SKM-1 treated with dmso at 0.1 percent for 144 hours (cell line): ENCODE measurements around the gene FXYD1.
"Not testable (repeated sequence)": the region's sequence is repeated elsewhere in the genome, so short reads cannot be mapped to it uniquely, and the experiment has no call there.

Experiments
- DNase-seq: peaks from one replicate; lab custom pipeline; 2025; ENCODE audit not compliant: unreplicated experiment; lab: John Stamatoyannopoulos, UW

Gene FXYD1

GRCh38 chr19:35138305-35138892, at the start of gene FXYD1:
TSS of gene FXYD1 (plus strand) at chr19:35138824. CDS start at chr19:35140080, 1,256 bp downstream.
- DNase-seq: no peak

GRCh38 chr19:35089554-35089953, 49.1 kb upstream of the FXYD1 start:
- DNase-seq: no peak

GRCh38 chr19:35090160-35090505, 48.5 kb upstream of the FXYD1 start:
- DNase-seq: no peak

- DNase-seq: peak; percentile 31
Measured at GRCh38 chr19:35090506-35091214, 48.0 kb upstream of the FXYD1 start.

GRCh38 chr19:35093430-35093829, 45.2 kb upstream of the FXYD1 start:
- no peak for DNase-seq

- no peak for DNase-seq
Measured at GRCh38 chr19:35093941-35094647, 44.5 kb upstream of the FXYD1 start.

- DNase-seq: no peak
Measured at GRCh38 chr19:35094656-35095055, 44.0 kb upstream of the FXYD1 start.

- no peak for DNase-seq
Measured at GRCh38 chr19:35095667-35096368, 42.8 kb upstream of the FXYD1 start.

GRCh38 chr19:35098413-35099049, 40.1 kb upstream of the FXYD1 start:
- no peak for DNase-seq

GRCh38 chr19:35099155-35099896, 39.3 kb upstream of the FXYD1 start:
- DNase-seq: no peak

GRCh38 chr19:35099897-35100275, 38.7 kb upstream of the FXYD1 start:
- no peak for DNase-seq

GRCh38 chr19:35100588-35101533, 37.8 kb upstream of the FXYD1 start:
- DNase-seq: no peak

- DNase-seq: not testable (repeated sequence)
Measured at GRCh38 chr19:35101949-35102348, 36.7 kb upstream of the FXYD1 start.

GRCh38 chr19:35103614-35104013, 35.0 kb upstream of the FXYD1 start:
- DNase-seq: not testable (repeated sequence)

GRCh38 chr19:35104361-35104760, 34.3 kb upstream of the FXYD1 start:
- DNase-seq: no peak

GRCh38 chr19:35105047-35105410, 33.6 kb upstream of the FXYD1 start:
- DNase-seq: no peak

- DNase-seq: no peak
Measured at GRCh38 chr19:35105411-35106290, 33.0 kb upstream of the FXYD1 start.

GRCh38 chr19:35106291-35106583, 32.4 kb upstream of the FXYD1 start:
- DNase-seq: no peak
